ENCODE data around the gene CHRNA10. TPM values are rescaled to one million over a fixed set of nuclear protein-coding genes. Genes with fewer than 3 reads are reported as not detected.

CHRNA10 gene
- total RNA-seq, 2 donors from 2014 or later, result 1.8 TPM; not detected in 1

GRCh38 chr11:3685923-3686322 is 14.7 kb upstream of the CHRNA10 start:
- Histone ChIP-seq H3K27ac (no peak overlapping the region), H3K36me3 (peaks cover 68% of the 10 kb centered on the region), H3K4me3 (no peak overlapping the region), H3K9me3 (no peaks in the 10 kb centered on the region), H3K27me3 (replicated peaks; ENCODE audit: insufficient read depth) (no peaks in the 10 kb centered on the region), H3K4me1 (ENCODE audit: control insufficient read depth in 1 of 2, low read depth in 2 of 2) (no peaks in the 10 kb centered on the region)
- TF ChIP-seq, protein P1, sequence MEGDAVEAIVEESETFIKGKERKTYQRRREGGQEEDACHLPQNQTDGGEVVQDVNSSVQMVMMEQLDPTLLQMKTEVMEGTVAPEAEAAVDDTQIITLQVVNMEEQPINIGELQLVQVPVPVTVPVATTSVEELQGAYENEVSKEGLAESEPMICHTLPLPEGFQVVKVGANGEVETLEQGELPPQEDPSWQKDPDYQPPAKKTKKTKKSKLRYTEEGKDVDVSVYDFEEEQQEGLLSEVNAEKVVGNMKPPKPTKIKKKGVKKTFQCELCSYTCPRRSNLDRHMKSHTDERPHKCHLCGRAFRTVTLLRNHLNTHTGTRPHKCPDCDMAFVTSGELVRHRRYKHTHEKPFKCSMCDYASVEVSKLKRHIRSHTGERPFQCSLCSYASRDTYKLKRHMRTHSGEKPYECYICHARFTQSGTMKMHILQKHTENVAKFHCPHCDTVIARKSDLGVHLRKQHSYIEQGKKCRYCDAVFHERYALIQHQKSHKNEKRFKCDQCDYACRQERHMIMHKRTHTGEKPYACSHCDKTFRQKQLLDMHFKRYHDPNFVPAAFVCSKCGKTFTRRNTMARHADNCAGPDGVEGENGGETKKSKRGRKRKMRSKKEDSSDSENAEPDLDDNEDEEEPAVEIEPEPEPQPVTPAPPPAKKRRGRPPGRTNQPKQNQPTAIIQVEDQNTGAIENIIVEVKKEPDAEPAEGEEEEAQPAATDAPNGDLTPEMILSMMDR (IDR thresholded peaks at IDR 0.05), result no peak
- DNase-seq (ENCODE audit: low spot score) (no peak), ATAC-seq (ENCODE audit: insufficient number of reproducible peaks, low FRiP score, low read depth) (no peak)

DNA sequence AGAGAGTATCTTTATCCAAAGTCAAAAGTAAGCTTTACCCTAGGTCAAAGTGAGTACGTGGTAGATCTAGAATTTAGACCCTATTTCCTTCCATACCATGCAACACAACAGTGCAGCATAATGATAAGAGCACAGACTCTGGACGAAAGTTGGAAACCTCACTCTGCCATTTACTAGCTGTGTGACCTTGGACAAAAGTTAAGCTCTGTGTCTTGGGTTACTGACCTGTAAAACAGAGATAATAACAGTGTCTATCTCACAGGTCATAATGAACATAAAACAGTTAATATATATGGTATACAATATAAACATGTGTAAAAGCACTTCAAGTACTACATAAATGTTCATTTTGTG is 13.6 kb upstream of the CHRNA10 start:
- H3K4me3 ChIP-seq, result no peak overlapping the region
- no peaks in the 10 kb centered on the region for H3K4me1 ChIP-seq (ENCODE audit: control insufficient read depth in 1 of 2, low read depth in 2 of 2)
- H3K27me3 ChIP-seq (replicated peaks; ENCODE audit: insufficient read depth), result no peaks in the 10 kb centered on the region
- no peak for DNase-seq (ENCODE audit: low spot score)
- no peak for ATAC-seq (ENCODE audit: insufficient number of reproducible peaks, low FRiP score, low read depth)
- TF ChIP-seq, protein P1 (IDR thresholded peaks at IDR 0.05), result no peak
- H3K36me3 ChIP-seq, result peaks cover 64% of the 10 kb centered on the region
- H3K27ac ChIP-seq, result no peak overlapping the region
- no peaks in the 10 kb centered on the region for H3K9me3 ChIP-seq

GRCh38 chr11:3684129-3684818 is 13.1 kb upstream of the CHRNA10 start:
- no peaks in the 10 kb centered on the region for H3K9me3 ChIP-seq
- DNase-seq (ENCODE audit: low spot score) (no peak), ATAC-seq (ENCODE audit: insufficient number of reproducible peaks, low FRiP score, low read depth) (no peak)
- H3K27ac ChIP-seq, result no peak overlapping the region
- peaks cover 68% of the 10 kb centered on the region for H3K36me3 ChIP-seq
- H3K4me3 ChIP-seq, result no peak overlapping the region
- TF ChIP-seq, protein P1 (IDR thresholded peaks at IDR 0.05), result no peak
- H3K27me3 ChIP-seq (replicated peaks; ENCODE audit: insufficient read depth), result no peaks in the 10 kb centered on the region
- H3K4me1 ChIP-seq (ENCODE audit: control insufficient read depth in 1 of 2, low read depth in 2 of 2), result no peaks in the 10 kb centered on the region

- no peaks in the 10 kb centered on the region for H3K9me3 ChIP-seq
- TF ChIP-seq, protein P1 (IDR thresholded peaks at IDR 0.05), result no peak
- H3K36me3 ChIP-seq, result peaks cover 73% of the 10 kb centered on the region
- no peaks in the 10 kb centered on the region for H3K27me3 ChIP-seq (replicated peaks; ENCODE audit: insufficient read depth)
- no peak for ATAC-seq (ENCODE audit: insufficient number of reproducible peaks, low FRiP score, low read depth)
- H3K27ac ChIP-seq, result no peak overlapping the region
- no peak overlapping the region for H3K4me3 ChIP-seq
- no peaks in the 10 kb centered on the region for H3K4me1 ChIP-seq (ENCODE audit: control insufficient read depth in 1 of 2, low read depth in 2 of 2)
- DNase-seq (ENCODE audit: low spot score), result no peak
These were observed 11.9 kb upstream of the CHRNA10 start for GRCh38 chr11:3683039-3683438.

GRCh38 chr11:3679077-3679476 is 7.9 kb upstream of the CHRNA10 start:
- no peak for DNase-seq (ENCODE audit: low spot score)
- H3K4me1 ChIP-seq (ENCODE audit: control insufficient read depth in 1 of 2, low read depth in 2 of 2), result no peaks in the 10 kb centered on the region
- H3K36me3 ChIP-seq, result peaks cover 76% of the 10 kb centered on the region
- H3K9me3 ChIP-seq, result no peaks in the 10 kb centered on the region
- H3K4me3 ChIP-seq, result no peak overlapping the region
- no peak overlapping the region for H3K27ac ChIP-seq
- H3K27me3 ChIP-seq (replicated peaks; ENCODE audit: insufficient read depth), result no peaks in the 10 kb centered on the region
- TF ChIP-seq, protein P1 (IDR thresholded peaks at IDR 0.05), result no peak
- ATAC-seq (ENCODE audit: insufficient number of reproducible peaks, low FRiP score, low read depth), result no peak
